ENCODE measurements around the gene MYO5B. TPM values are rescaled to one million over a fixed set of nuclear protein-coding genes. Genes with fewer than 3 reads are reported as not detected.

MYO5B gene
- total RNA-seq: under 0.01 TPM in 1 of 2 replicates, not detected in the other

DNA sequence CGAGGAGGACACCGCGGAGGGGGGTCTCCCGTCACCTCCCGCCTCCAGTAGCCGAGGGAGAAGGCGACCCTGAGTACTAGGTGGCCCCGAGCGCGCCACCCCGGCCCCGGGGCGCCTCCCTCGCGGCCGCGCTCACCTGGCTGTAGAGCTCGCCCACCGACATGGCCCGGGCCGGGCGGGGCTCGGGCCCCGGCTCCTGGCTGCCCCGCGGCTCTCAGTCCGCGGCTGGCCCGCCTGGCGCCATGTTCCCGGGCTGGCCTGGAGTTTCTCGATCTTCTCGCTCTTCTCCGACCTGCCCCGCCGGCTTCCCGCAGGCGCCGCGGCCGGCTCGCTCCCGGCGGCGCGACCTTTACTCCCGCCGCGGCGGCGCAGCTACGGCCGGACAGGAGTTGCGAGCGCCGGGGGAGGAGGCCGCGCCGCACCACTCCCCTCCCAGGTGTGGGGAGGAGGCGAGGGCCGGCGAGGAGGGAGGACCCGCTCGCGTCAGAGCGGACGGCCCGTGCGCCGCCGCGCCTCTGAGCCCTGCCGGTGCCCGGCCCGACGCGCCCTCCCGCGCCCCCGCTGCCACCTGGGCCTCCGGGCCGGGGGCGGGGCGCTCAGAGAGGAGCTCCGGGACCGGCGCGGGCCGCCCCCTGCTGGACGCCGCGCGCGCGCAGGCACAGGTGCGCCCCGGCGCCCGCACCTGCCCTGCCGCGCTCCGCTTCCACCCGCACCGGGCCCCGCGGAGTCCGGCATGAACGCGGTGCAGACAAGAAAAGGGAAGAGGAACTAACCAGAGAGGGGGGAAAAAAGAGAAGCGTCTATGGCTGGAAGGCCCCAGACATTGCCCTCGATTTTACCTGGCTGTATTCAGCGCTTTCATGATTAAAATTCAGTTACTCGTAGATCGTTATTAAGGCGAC lies at the start of gene MYO5B:
MYO5B (minus strand) TSS at position 517 of the 902 bp plus-strand sequence; CDS start at position 163, 354 bp downstream.

GRCh38 chr18:49813319-49814146 lies 381.4 kb downstream of the MYO5B start, which contains the start of gene ACAA2:
TSS of gene ACAA2 (minus strand) at chr18:49813533. CDS start at chr18:49813484, 49 bp downstream.

Other genes starting within 250 kb of the MYO5B start
- gene CFAP53, start 71.3 kb upstream of the MYO5B start, total RNA-seq: 0.44 and 0.83 TPM in 2 replicates
- gene MBD1, start 86.4 kb upstream of the MYO5B start, total RNA-seq: 63.7 and 85.7 TPM in 2 replicates
- 39.7 and 40.4 TPM in 2 replicates for gene CXXC1, start 92.5 kb upstream of the MYO5B start, total RNA-seq
- gene SKA1, start 179.9 kb upstream of the MYO5B start, total RNA-seq: 1.5 and 15.6 TPM in 2 replicates